GM12878 (cell line): ENCODE data around the gene RHEB. TPM values are rescaled to one million over a fixed set of nuclear protein-coding genes. Genes with fewer than 3 reads are reported as not detected.

Source experiments
- ATF7 ChIP-seq: fragments of 450-650 bp; IDR thresholded peaks from 2 replicates; pipeline ENCODE4 v1.6.1; 2016; ENCODE audit warnings: low read depth, mild to moderate bottlenecking
- NRF1 ChIP-seq: conservative IDR thresholded peaks from 2 replicates; pipeline ENCODE4 v1.6.1; 2011; ENCODE audit warnings: mild to moderate bottlenecking, low read depth, low read length, improper control_type of control experiment
- REST ChIP-seq: IDR thresholded peaks from 2 replicates; pipeline ENCODE4 v1.6.1; 2012; ENCODE audit warnings: mild to moderate bottlenecking, low read depth, low read length
- TARDBP ChIP-seq: IDR thresholded peaks from 2 replicates; pipeline ENCODE4 v1.6.1; 2016; ENCODE audit warnings: borderline replicate concordance
- USF1 ChIP-seq: IDR thresholded peaks from 2 replicates; pipeline ENCODE4 v1.6.1; 2011; ENCODE audit warnings: borderline replicate concordance, low read depth, mild to moderate bottlenecking, moderate library complexity, mixed read lengths, low read length; ENCODE audit not compliant: insufficient read depth; ENCODE audit errors: extremely low read length
- polyA plus RNA-seq, 11 experiments: library from polyadenylated mRNA; depleted of rRNA in 4 of 11; unstranded in 6 of 11; stranded (reverse) in 5 of 11; fragments of >200 nt; fragmentation: Nextera tagmentation in 4 of 11; fragmentation: Illumina TruSeq in 1 of 11; extraction: Ambion mirVana in 4 of 11; extraction: Trizol in 1 of 11; gene quantifications; 1 replicate in 1 of 11; 2 replicates in 10 of 11; pipeline versions ENCODE4 v1.2.1 to v1.2.3, GENCODE V29; 2011 to 2016; ENCODE audit warnings: inconsistent platforms in 2 of 11, missing spikeins in 2 of 11, low read depth in 1 of 11
- total RNA-seq, 4 experiments: library from RNA; depleted of rRNA in 3 of 4; stranded (reverse); fragments of >200 nt in 3 of 4; fragmentation: Illumina TruSeq in 1 of 4; extraction: Trizol in 1 of 4; gene quantifications; 2 replicates each; pipeline versions ENCODE4 v1.2.1 to v1.2.3, GENCODE V29; 2013 to 2021

RHEB gene
- total and polyA plus RNA-seq, 10 of the 15 experiments (the other 5 are each of a cell fraction or from before 2014, with no cell fraction given) = 6.2 to 67.8 (median 38.0) TPM

- TF ChIP-seq USF1 (no peak), REST (no peak), TARDBP (no peak), ATF7 (no peak), NRF1 (no peak)
- TF ChIP-seq, all 136 proteins: peak for 0
Observed at GRCh38 chr7:151504715-151505326, 14.9 kb downstream of the RHEB start (continued).
